Posterior cingulate gyrus (tissue), 11 donors: ENCODE data around the gene BCO2.
A peak's percentile ranks its signal among the peaks of the same experiment; 100 is the strongest.

Source experiments
- DNase-seq, 10 donors: peaks; one replicate each; pipeline versions ENCODE4 v3.0.0 to v3.0.0-alpha.2; 2020 to 2021; ENCODE audit warnings: mixed read lengths in 3 of 10
- intact Hi-C: fragments of 100-400 bp; cut with DNase I; formaldehyde crosslinking; loops from one replicate; pipeline ENCODE4 v1.15.1; 2023

BCO2 gene

GRCh38 chr11:112238041-112238440, 62.7 kb downstream of the BCO2 start:
- DNase-seq: no peak
- intact Hi-C loops: no loop called here

- no peak for DNase-seq
- intact Hi-C loops: no loop called here
Observed at GRCh38 chr11:112241486-112241885, 66.2 kb downstream of the BCO2 start.

- no peak for DNase-seq
- intact Hi-C loops: no loop called here
Observed at GRCh38 chr11:112247201-112247600, 71.9 kb downstream of the BCO2 start.

- intact Hi-C loops: no loop called here
- DNase-seq: no peak
Observed at GRCh38 chr11:112248201-112248600, 72.9 kb downstream of the BCO2 start.

GRCh38 chr11:112249871-112250610, 74.7 kb downstream of the BCO2 start:
- DNase-seq: no peak
- intact Hi-C loops: no loop called here

- no peak for DNase-seq
- intact Hi-C loops: no loop called here
Observed at GRCh38 chr11:112253605-112254242, 78.4 kb downstream of the BCO2 start.

- intact Hi-C loops: no loop called here
- peak in 1 of 10 donors; percentile 19 for DNase-seq
Observed at GRCh38 chr11:112255067-112255720, 79.9 kb downstream of the BCO2 start.

GRCh38 chr11:112260490-112260889, 85.2 kb downstream of the BCO2 start, which contains the start of gene PLET1:
PLET1 (minus strand) TSS chr11:112260860; CDS start chr11:112260589, 271 bp downstream.
- DNase-seq: no peak
- intact Hi-C loops: no loop called here

- intact Hi-C loops: no loop called here
- no peak for DNase-seq
Observed at GRCh38 chr11:112265659-112266409, 90.5 kb downstream of the BCO2 start.

- intact Hi-C loops: no loop called here
- no peak for DNase-seq
Observed at GRCh38 chr11:112266410-112266778, 91.1 kb downstream of the BCO2 start.

- intact Hi-C loops: no loop called here
- no peak for DNase-seq
Observed at GRCh38 chr11:112267188-112267591, 91.9 kb downstream of the BCO2 start.

- intact Hi-C loops: no loop called here
- DNase-seq: no peak
Observed at GRCh38 chr11:112268406-112268805, 93.1 kb downstream of the BCO2 start.
